GM06990 (cell line): ENCODE data around the gene MBTD1.

ENCODE experiments used
- DNase-seq: peaks from one replicate; pipeline ENCODE4 v3.0.0-alpha.2; 2011; ENCODE audit not compliant: insufficient read length; ENCODE audit errors: extremely low read depth
- H3K27me3 ChIP-seq: replicated peaks from 2 replicates; pipeline ENCODE4 v1.6.0; 2011; ENCODE audit warnings: low read length; ENCODE audit not compliant: control insufficient read depth, insufficient read depth
- H3K36me3 ChIP-seq: 2 replicates; pipeline ENCODE4 v1.5.1; 2011; ENCODE audit warnings: low read length; ENCODE audit not compliant: control insufficient read depth, insufficient read depth
- H3K4me3 ChIP-seq: replicated peaks from 2 replicates; pipeline ENCODE4 v1.5.1; 2011; ENCODE audit warnings: low read depth, mild to moderate bottlenecking, control low read depth, low read length
- TF ChIP-seq, protein P1 (sequence below): IDR thresholded peaks from 2 replicates; pipeline ENCODE4 v1.5.1; 2011; ENCODE audit warnings: low read length, control low read depth, mild to moderate bottlenecking, inconsistent platforms; ENCODE audit not compliant: insufficient read depth, poor library complexity, severe bottlenecking

The MBTD1 gene

DNA sequence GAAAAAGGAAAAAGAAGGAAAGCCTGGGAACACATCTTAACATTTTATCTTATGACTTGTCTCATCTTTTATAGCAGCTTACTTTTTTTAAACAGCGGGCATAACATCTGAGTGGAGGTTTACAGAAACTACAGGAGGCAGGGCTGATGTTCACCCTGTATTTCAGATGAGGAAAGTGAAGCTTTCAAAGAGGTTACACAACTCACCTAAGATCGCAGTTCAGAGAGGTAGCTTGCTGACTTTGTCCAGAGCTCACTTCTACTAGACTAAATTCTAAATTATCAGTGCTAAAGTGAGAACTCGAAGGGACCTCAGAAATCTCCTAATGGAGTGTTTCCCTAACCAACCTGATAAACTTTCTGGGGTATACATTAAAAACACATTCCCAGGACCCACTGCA is 3.7 kb downstream of the MBTD1 start:
- H3K27me3 ChIP-seq, result no peaks in the 10 kb centered on the region
- TF ChIP-seq, protein P1, sequence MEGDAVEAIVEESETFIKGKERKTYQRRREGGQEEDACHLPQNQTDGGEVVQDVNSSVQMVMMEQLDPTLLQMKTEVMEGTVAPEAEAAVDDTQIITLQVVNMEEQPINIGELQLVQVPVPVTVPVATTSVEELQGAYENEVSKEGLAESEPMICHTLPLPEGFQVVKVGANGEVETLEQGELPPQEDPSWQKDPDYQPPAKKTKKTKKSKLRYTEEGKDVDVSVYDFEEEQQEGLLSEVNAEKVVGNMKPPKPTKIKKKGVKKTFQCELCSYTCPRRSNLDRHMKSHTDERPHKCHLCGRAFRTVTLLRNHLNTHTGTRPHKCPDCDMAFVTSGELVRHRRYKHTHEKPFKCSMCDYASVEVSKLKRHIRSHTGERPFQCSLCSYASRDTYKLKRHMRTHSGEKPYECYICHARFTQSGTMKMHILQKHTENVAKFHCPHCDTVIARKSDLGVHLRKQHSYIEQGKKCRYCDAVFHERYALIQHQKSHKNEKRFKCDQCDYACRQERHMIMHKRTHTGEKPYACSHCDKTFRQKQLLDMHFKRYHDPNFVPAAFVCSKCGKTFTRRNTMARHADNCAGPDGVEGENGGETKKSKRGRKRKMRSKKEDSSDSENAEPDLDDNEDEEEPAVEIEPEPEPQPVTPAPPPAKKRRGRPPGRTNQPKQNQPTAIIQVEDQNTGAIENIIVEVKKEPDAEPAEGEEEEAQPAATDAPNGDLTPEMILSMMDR, result no peak
- H3K36me3 ChIP-seq, result no peaks in the 10 kb centered on the region; the same call in 1 of the 2 replicates
- no peak overlapping the region for H3K4me3 ChIP-seq
- no peak for DNase-seq

DNA sequence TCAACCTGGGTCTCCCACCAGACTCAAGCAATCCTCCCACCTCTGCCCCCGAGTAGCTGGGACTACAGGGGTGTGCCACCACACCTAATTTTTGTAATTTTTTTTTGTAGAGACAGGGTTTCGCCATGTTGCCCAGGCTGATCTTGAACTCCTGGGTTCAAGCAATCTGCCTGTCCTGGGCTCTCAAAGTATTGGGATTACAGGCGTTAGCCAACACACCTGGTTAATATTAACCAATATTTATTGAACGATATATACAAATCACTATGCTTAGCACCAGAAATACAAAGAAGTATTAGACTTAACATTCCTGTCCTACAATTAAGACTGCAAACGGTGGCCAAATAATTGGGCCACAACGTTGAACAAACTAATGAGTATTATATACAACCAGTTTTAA is 4.2 kb downstream of the MBTD1 start:
- DNase-seq, result no peak
- no peaks in the 10 kb centered on the region; the same call in 1 of the 2 replicates for H3K36me3 ChIP-seq
- TF ChIP-seq, protein P1, result no peak
- no peaks in the 10 kb centered on the region for H3K27me3 ChIP-seq
- no peak overlapping the region for H3K4me3 ChIP-seq

DNA sequence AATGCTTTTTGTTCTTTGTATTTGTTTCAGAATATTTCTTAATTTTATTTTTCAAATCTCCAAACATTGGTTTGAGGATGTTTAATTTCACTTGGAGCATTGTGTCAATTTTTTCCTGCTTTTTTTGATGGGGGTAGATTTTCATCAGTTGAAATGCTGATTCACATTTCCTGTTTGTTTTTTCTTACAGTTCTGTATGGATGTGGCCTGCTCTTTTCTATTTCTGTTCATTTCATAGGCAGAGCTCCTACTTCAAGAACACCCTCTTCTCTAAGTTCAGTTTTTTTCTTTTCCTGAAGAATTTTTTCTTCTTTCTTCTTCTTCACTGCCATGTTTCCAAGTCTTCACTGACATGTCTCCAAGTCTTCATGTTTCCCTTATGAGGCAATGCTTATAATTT is 8.8 kb downstream of the MBTD1 start:
- TF ChIP-seq, protein P1, result no peak
- no peaks in the 10 kb centered on the region for H3K27me3 ChIP-seq
- DNase-seq, result no peak
- H3K36me3 ChIP-seq, result no peaks in the 10 kb centered on the region; the same call in 1 of the 2 replicates
- no peak overlapping the region for H3K4me3 ChIP-seq

DNA sequence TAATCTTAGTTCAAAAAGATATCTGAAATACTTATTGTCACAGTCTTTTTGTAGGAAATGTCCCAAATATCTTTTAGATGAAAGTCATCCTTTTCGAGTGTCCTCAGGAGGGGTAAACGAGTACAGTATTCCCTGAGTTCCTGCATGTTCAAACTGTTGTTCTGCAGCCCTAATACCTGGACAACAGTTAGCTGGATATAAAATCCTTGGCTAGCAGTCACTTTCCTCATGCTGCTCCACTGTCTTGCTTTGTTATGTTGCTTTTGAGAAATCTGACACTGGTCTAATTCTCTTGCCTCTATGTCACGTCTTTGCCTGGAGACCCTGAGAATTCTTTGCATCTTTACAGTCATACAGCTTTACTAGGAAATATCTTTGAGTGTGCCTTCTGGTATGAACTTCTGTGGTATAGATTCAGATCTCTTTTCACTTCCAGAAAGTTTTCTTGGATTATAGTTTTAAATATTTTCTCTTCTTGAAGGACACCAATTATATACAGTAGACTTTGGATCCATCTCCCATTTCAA is 9.5 kb downstream of the MBTD1 start:
- Histone ChIP-seq H3K36me3 (no peaks in the 10 kb centered on the region; the same call in 1 of the 2 replicates), H3K27me3 (no peaks in the 10 kb centered on the region), H3K4me3 (no peak overlapping the region)
- TF ChIP-seq, protein P1, result no peak
- DNase-seq, result no peak

DNA sequence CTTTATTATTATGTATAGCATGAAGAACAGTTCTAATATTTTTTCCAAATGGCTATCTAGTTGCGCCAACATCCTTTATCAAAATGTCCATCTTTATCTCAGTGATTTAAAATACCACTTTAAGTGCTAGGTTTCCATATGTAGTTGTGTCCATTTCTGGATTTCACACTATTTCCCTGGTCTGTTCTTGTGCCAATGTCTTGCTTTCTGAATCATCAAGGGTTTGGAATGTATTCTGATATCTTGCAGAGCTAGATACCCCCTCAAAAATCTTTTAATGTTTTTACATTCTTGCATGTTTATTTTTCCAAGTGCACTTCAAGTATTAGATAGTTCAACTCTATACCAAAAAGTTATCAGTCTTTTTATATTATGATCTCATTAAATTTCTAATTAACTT is 14.3 kb downstream of the MBTD1 start:
- no peaks in the 10 kb centered on the region for H3K36me3 ChIP-seq
- no peak overlapping the region for H3K4me3 ChIP-seq
- no peaks in the 10 kb centered on the region for H3K27me3 ChIP-seq
- TF ChIP-seq, protein P1, result no peak
- DNase-seq, result no peak

DNA sequence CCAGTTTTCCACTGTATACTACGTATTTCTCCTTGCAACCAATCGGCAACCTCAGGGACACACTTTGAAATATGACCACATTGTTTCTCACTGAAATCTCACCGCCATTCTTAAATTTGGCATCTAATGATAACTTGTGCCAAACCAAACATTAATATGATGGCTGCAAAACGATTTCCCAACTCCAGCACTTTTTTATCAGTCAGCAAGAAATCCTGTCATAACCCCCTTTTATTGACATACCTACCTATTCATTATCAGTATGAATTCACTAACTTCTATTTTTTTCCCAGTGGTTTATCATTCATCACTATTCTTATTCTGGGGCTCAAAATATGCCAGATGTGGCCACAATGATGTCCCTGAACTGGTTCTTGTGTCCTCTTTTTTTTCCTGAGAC is 15.8 kb downstream of the MBTD1 start:
- Histone ChIP-seq H3K27me3 (no peaks in the 10 kb centered on the region), H3K36me3 (no peaks in the 10 kb centered on the region), H3K4me3 (no peak overlapping the region)
- TF ChIP-seq, protein P1, result no peak
- DNase-seq, result no peak
